Activated CD4-positive, alpha-beta T cell treated with anti-CD3 and anti-CD28 coated beads, Interleukin-2, amount 50 U/mL, for 24 hours (primary cell): ENCODE results near the gene RLN1.
"Not testable (repeated sequence)": the region's sequence is repeated elsewhere in the genome, so short reads cannot be mapped to it uniquely, and the experiment has no call there.

Experiments
- DNase-seq, 2 donors: peaks; one replicate each; pipeline ENCODE4 v3.0.0-alpha.2; 2020; ENCODE audit warnings: low read depth in 1 of 2, low spot score in 1 of 2

The RLN1 gene

GRCh38 chr9:5326187-5326586 is 13.5 kb downstream of the RLN1 start:
- no peak for DNase-seq

- not testable (repeated sequence) for DNase-seq
Observed at GRCh38 chr9:5321601-5322000, 18.1 kb downstream of the RLN1 start.

- DNase-seq = no peak
Observed at GRCh38 chr9:5321058-5321457, 18.6 kb downstream of the RLN1 start.

GRCh38 chr9:5316406-5316805 is 23.3 kb downstream of the RLN1 start:
- not testable (repeated sequence) for DNase-seq

- DNase-seq = no peak
Observed at GRCh38 chr9:5315187-5315923, 24.3 kb downstream of the RLN1 start.

- no peak for DNase-seq
Observed at GRCh38 chr9:5310851-5311250, 28.8 kb downstream of the RLN1 start.

GRCh38 chr9:5305741-5306140 is 33.9 kb downstream of the RLN1 start:
- no peak for DNase-seq

GRCh38 chr9:5303840-5304795 is 35.6 kb downstream of the RLN1 start, which contains the start of gene RLN2:
TSS of gene RLN2 (minus strand) at chr9:5304716. CDS start at chr9:5304580, 136 bp downstream.
- DNase-seq = peak in 1 of 2 donors; percentile 9

- no peak for DNase-seq
Observed at GRCh38 chr9:5301544-5301943, 38.1 kb downstream of the RLN1 start.

GRCh38 chr9:5292141-5292540 is 47.5 kb downstream of the RLN1 start:
- DNase-seq = no peak

- no peak for DNase-seq
Observed at GRCh38 chr9:5288591-5288990, 51.1 kb downstream of the RLN1 start.

- DNase-seq = no peak
Observed at GRCh38 chr9:5286262-5286661, 53.4 kb downstream of the RLN1 start.
